ENCODE measurements around the gene ZRANB2. TPM values are rescaled to one million over a fixed set of nuclear protein-coding genes. Genes with fewer than 3 reads are reported as not detected.
A peak's percentile ranks its signal among the peaks of the same experiment; 100 is the strongest.

The ZRANB2 gene
- total and polyA plus RNA-seq, 5 donors from 2014 or later: 46.1 to 102 (median 51.7) TPM

DNA sequence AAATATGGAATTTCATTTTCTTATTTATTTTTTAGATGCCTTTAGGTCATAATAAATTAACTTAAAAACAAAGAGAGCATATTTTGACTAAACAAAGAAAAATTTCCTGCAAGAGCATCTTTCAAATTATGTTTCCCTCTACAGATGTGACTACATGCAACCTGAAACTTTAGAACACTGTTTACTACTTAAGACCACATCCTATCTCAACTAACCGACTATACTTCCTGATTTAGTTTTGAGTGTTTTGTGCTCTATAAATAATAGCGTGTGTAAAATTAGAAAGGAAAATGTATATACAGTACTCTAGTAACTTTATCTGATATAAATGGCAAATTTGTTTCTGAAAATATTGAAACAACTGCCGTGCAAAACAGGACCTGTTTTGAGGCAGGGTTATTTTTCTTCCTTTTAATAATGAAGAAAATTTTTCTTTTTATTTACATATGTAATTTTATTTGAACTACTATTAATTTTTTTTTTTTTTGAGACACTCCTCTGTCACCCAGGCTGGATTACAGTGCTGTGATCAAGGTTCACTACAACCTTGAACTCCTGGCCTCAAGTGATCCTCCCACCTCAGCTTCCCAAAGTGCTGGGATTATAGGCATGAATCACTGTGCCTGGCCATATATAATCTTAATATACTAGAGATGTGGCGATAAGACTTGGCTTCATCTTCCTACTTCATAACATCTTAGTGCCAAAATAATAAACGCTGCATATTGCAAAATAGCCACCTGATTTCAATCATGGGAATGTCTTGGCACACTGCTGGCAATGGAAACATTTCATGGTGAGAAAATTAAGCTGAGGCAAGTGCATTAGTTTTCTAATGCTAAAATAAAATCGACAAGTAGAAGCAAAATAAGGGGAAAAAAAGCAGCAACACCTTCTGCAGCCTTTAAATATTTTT is 12.3 kb downstream of the ZRANB2 start:
- Histone ChIP-seq H3K27ac (ENCODE audit: insufficient read depth, low read length, poor library complexity, severe bottlenecking) (peak overlapping the region; percentile 8), H3K36me3 (ENCODE audit: control insufficient read depth, insufficient read depth, low read length) (peaks cover 95% of the 10 kb centered on the region), H3K9me3 (ENCODE audit: control insufficient read depth in 2 of 2, low read length in 2 of 2) (no peaks in the 10 kb centered on the region), H3K27me3 (ENCODE audit: control insufficient read depth, insufficient read depth, low read length) (no peaks in the 10 kb centered on the region), H3K4me3 (ENCODE audit: low read depth, low read length) (no peak overlapping the region), H3K4me1 (ENCODE audit: control insufficient read depth, insufficient read depth, low read length, poor library complexity, severe bottlenecking) (peaks cover 13% of the 10 kb centered on the region)
- Mint-ChIP-seq H3K9me3 (no peaks in the 10 kb centered on the region), H3K36me3 (peaks cover 53% of the 10 kb centered on the region), H3K4me1 (peaks cover 15 to 41% (median 22%) of the 10 kb centered on the region in 4 donors), H3K4me3 (no peak overlapping the region), H3K27me3 (no peaks in the 10 kb centered on the region), H3K27ac (peak overlapping the region in 2 of 3 donors; percentile 71 to 78)
- ATAC-seq (ENCODE audit: low read depth in 2 of 2) (peak; percentile 45 to 56), DNase-seq (peak in 1 of 3 donors; percentile 53)

GRCh38 chr1:71054791-71055190 is 26.0 kb downstream of the ZRANB2 start:
- peaks cover 0 to 14% (median under 1%) of the 10 kb centered on the region in 4 donors for H3K4me1 Mint-ChIP-seq
- H3K4me3 ChIP-seq (ENCODE audit: low read depth, low read length): no peak overlapping the region
- no peaks in the 10 kb centered on the region for H3K4me1 ChIP-seq (ENCODE audit: control insufficient read depth, insufficient read depth, low read length, poor library complexity, severe bottlenecking)
- no peak overlapping the region for H3K27ac ChIP-seq (ENCODE audit: insufficient read depth, low read length, poor library complexity, severe bottlenecking)
- H3K27me3 Mint-ChIP-seq: peaks cover 8% of the 10 kb centered on the region
- peak overlapping the region in 1 of 3 donors; percentile 62 for H3K27ac Mint-ChIP-seq
- no peak for DNase-seq
- H3K27me3 ChIP-seq (ENCODE audit: control insufficient read depth, insufficient read depth, low read length): peaks cover 1% of the 10 kb centered on the region
- H3K36me3 Mint-ChIP-seq: peaks cover 9% of the 10 kb centered on the region
- H3K4me3 Mint-ChIP-seq: no peak overlapping the region
- H3K36me3 ChIP-seq (ENCODE audit: control insufficient read depth, insufficient read depth, low read length): peaks cover 24% of the 10 kb centered on the region
- no peaks in the 10 kb centered on the region for H3K9me3 ChIP-seq (ENCODE audit: control insufficient read depth in 2 of 2, low read length in 2 of 2)
- H3K9me3 Mint-ChIP-seq: no peaks in the 10 kb centered on the region
- peak in 1 of 2 donors; percentile 27 for ATAC-seq (ENCODE audit: low read depth in 2 of 2)

GRCh38 chr1:71054281-71054731 is 26.5 kb downstream of the ZRANB2 start:
- Histone ChIP-seq H3K4me1 (ENCODE audit: control insufficient read depth, insufficient read depth, low read length, poor library complexity, severe bottlenecking) (no peaks in the 10 kb centered on the region), H3K27ac (ENCODE audit: insufficient read depth, low read length, poor library complexity, severe bottlenecking) (no peak overlapping the region), H3K9me3 (ENCODE audit: control insufficient read depth in 2 of 2, low read length in 2 of 2) (no peaks in the 10 kb centered on the region), H3K27me3 (ENCODE audit: control insufficient read depth, insufficient read depth, low read length) (peaks cover 2% of the 10 kb centered on the region), H3K4me3 (ENCODE audit: low read depth, low read length) (no peak overlapping the region), H3K36me3 (ENCODE audit: control insufficient read depth, insufficient read depth, low read length) (peaks cover 21% of the 10 kb centered on the region)
- Mint-ChIP-seq H3K27me3 (peaks cover 9% of the 10 kb centered on the region), H3K27ac (no peak overlapping the region), H3K36me3 (peaks cover 7% of the 10 kb centered on the region), H3K4me3 (no peak overlapping the region), H3K9me3 (no peaks in the 10 kb centered on the region), H3K4me1 (peaks cover 0 to 12% (median 1%) of the 10 kb centered on the region in 4 donors)
- DNase-seq: no peak
- peak; percentile 20 to 21 for ATAC-seq (ENCODE audit: low read depth in 2 of 2)

GRCh38 chr1:71053758-71054157 is 27.1 kb downstream of the ZRANB2 start:
- Histone ChIP-seq H3K27ac (ENCODE audit: insufficient read depth, low read length, poor library complexity, severe bottlenecking) (no peak overlapping the region), H3K4me3 (ENCODE audit: low read depth, low read length) (no peak overlapping the region), H3K4me1 (ENCODE audit: control insufficient read depth, insufficient read depth, low read length, poor library complexity, severe bottlenecking) (no peaks in the 10 kb centered on the region), H3K36me3 (ENCODE audit: control insufficient read depth, insufficient read depth, low read length) (peaks cover 15% of the 10 kb centered on the region), H3K27me3 (ENCODE audit: control insufficient read depth, insufficient read depth, low read length) (peaks cover 6% of the 10 kb centered on the region), H3K9me3 (ENCODE audit: control insufficient read depth in 2 of 2, low read length in 2 of 2) (no peaks in the 10 kb centered on the region)
- DNase-seq (no peak), ATAC-seq (ENCODE audit: low read depth in 2 of 2) (no peak)
- Mint-ChIP-seq H3K4me3 (no peak overlapping the region), H3K27ac (no peak overlapping the region), H3K27me3 (peaks cover 11% of the 10 kb centered on the region), H3K9me3 (no peaks in the 10 kb centered on the region), H3K4me1 (peaks cover 0 to 8% (median 1%) of the 10 kb centered on the region in 4 donors), H3K36me3 (peaks cover 3% of the 10 kb centered on the region)

GRCh38 chr1:71053146-71053545 is 27.7 kb downstream of the ZRANB2 start:
- H3K4me3 Mint-ChIP-seq: no peak overlapping the region
- peaks cover 17% of the 10 kb centered on the region for H3K27me3 Mint-ChIP-seq
- Histone ChIP-seq H3K27me3 (ENCODE audit: control insufficient read depth, insufficient read depth, low read length) (peaks cover 10% of the 10 kb centered on the region), H3K27ac (ENCODE audit: insufficient read depth, low read length, poor library complexity, severe bottlenecking) (no peak overlapping the region), H3K4me3 (ENCODE audit: low read depth, low read length) (no peak overlapping the region), H3K9me3 (ENCODE audit: control insufficient read depth in 2 of 2, low read length in 2 of 2) (no peaks in the 10 kb centered on the region), H3K36me3 (ENCODE audit: control insufficient read depth, insufficient read depth, low read length) (peaks cover 10% of the 10 kb centered on the region), H3K4me1 (ENCODE audit: control insufficient read depth, insufficient read depth, low read length, poor library complexity, severe bottlenecking) (no peaks in the 10 kb centered on the region)
- DNase-seq (no peak), ATAC-seq (ENCODE audit: low read depth in 2 of 2) (no peak)
- H3K27ac Mint-ChIP-seq: peak overlapping the region in 1 of 3 donors; percentile 46
- H3K36me3 Mint-ChIP-seq: no peaks in the 10 kb centered on the region
- no peaks in the 10 kb centered on the region for H3K9me3 Mint-ChIP-seq
- H3K4me1 Mint-ChIP-seq: peaks cover 2 to 8% (median 3%) of the 10 kb centered on the region in 4 donors

DNA sequence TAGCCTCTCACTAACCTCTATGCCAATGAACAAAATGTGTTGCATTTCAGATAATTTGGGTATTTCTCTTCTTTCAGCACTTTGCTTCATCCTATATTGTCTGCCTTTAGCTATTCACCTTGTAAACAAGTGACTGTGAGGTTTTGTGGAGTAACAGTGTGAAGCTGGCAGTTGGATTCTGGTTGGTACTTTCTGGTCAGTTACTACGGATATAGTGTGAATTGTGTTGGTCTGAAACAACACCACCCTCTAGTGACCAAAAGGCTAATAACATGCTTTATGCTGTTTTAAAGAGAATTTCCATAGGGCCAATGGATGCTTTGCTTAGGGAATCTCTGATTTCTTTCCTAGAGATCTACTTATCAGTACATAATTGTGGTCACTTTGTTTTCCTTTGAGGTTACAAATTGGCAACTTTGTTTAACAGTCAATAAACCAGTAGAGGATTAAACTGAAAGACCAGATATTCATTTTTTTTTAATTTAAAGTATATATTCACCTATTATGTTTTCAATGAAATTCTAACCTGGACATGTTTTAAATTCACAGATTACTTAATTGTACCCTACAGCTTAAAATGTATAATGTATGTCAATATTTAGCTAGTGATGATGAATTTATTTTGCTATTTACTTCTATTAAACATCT is 30.8 kb downstream of the ZRANB2 start:
- DNase-seq (peak in 2 of 3 donors; percentile 30 to 62), ATAC-seq (ENCODE audit: low read depth in 2 of 2) (peak; percentile 30 to 34)
- H3K4me3 Mint-ChIP-seq: peak overlapping the region in 1 of 4 donors; percentile 6
- no peaks in the 10 kb centered on the region for H3K36me3 ChIP-seq (ENCODE audit: control insufficient read depth, insufficient read depth, low read length)
- H3K9me3 Mint-ChIP-seq: peaks cover 0 to 4% (median 0%) of the 10 kb centered on the region in 7 donors
- H3K4me1 Mint-ChIP-seq: peaks cover 0 to 24% (median 12%) of the 10 kb centered on the region in 4 donors
- H3K36me3 Mint-ChIP-seq: no peaks in the 10 kb centered on the region
- peaks cover 18% of the 10 kb centered on the region for H3K4me1 ChIP-seq (ENCODE audit: control insufficient read depth, insufficient read depth, low read length, poor library complexity, severe bottlenecking)
- H3K9me3 ChIP-seq (ENCODE audit: control insufficient read depth in 2 of 2, low read length in 2 of 2): no peaks in the 10 kb centered on the region
- no peak overlapping the region for H3K4me3 ChIP-seq (ENCODE audit: low read depth, low read length)
- no peak overlapping the region for H3K27ac ChIP-seq (ENCODE audit: insufficient read depth, low read length, poor library complexity, severe bottlenecking)
- peaks cover 40% of the 10 kb centered on the region for H3K27me3 Mint-ChIP-seq
- peaks cover 23% of the 10 kb centered on the region for H3K27me3 ChIP-seq (ENCODE audit: control insufficient read depth, insufficient read depth, low read length)
- H3K27ac Mint-ChIP-seq: peak overlapping the region in 1 of 3 donors; percentile 5

GRCh38 chr1:71047635-71048607 is 32.9 kb downstream of the ZRANB2 start, which contains the start of gene PTGER3:
PTGER3 (minus strand) TSS chr1:71047816; CDS start chr1:71047577, 239 bp downstream.
- no peaks in the 10 kb centered on the region for H3K36me3 Mint-ChIP-seq
- peaks cover 18% of the 10 kb centered on the region for H3K4me1 ChIP-seq (ENCODE audit: control insufficient read depth, insufficient read depth, low read length, poor library complexity, severe bottlenecking)
- H3K27me3 ChIP-seq (ENCODE audit: control insufficient read depth, insufficient read depth, low read length): peaks cover 29% of the 10 kb centered on the region
- ATAC-seq (ENCODE audit: low read depth in 2 of 2): peak; percentile 17 to 38
- H3K9me3 Mint-ChIP-seq: peaks cover 0 to 4% (median 0%) of the 10 kb centered on the region in 7 donors
- DNase-seq: peak in 2 of 3 donors; percentile 17 to 36
- H3K4me1 Mint-ChIP-seq: peaks cover 0 to 24% (median 12%) of the 10 kb centered on the region in 4 donors
- H3K27me3 Mint-ChIP-seq: peaks cover 53% of the 10 kb centered on the region
- H3K4me3 ChIP-seq (ENCODE audit: low read depth, low read length): peak within 1 kb of the TSS; percentile 38
- no peak within 1 kb of the TSS for H3K27ac Mint-ChIP-seq
- H3K4me3 Mint-ChIP-seq: peak within 1 kb of the TSS; percentile 68 to 87 (median 78)
- H3K36me3 ChIP-seq (ENCODE audit: control insufficient read depth, insufficient read depth, low read length): no peaks in the 10 kb centered on the region
- no peak within 1 kb of the TSS for H3K27ac ChIP-seq (ENCODE audit: insufficient read depth, low read length, poor library complexity, severe bottlenecking)
- no peaks in the 10 kb centered on the region for H3K9me3 ChIP-seq (ENCODE audit: control insufficient read depth in 2 of 2, low read length in 2 of 2)
